HG03575 (cell line): ENCODE measurements around the gene FAM76A.
"Not testable (repeated sequence)": the region's sequence is repeated elsewhere in the genome, so short reads cannot be mapped to it uniquely, and the experiment has no call there.

Source experiments
- ATAC-seq: cut with Tn5 transposase; IDR thresholded peaks from one replicate; pipeline ENCODE4 v1.9.1; 2021; ENCODE audit not compliant: unreplicated experiment, insufficient number of reproducible peaks, low FRiP score; ENCODE audit errors: extremely low read depth

FAM76A gene

GRCh38 chr1:27725374-27726172, at the start of gene FAM76A:
FAM76A (plus strand) TSS chr1:27725961; CDS start chr1:27726081, 120 bp downstream.
- ATAC-seq: peak; percentile 67

GRCh38 chr1:27676410-27676809, 49.4 kb upstream of the FAM76A start:
- ATAC-seq: no peak

- no peak for ATAC-seq
Measured at GRCh38 chr1:27678747-27679146, 47.0 kb upstream of the FAM76A start.

GRCh38 chr1:27680225-27680791, 45.5 kb upstream of the FAM76A start:
- ATAC-seq: not testable (repeated sequence)

GRCh38 chr1:27681580-27681979, 44.2 kb upstream of the FAM76A start:
- ATAC-seq: not testable (repeated sequence)

GRCh38 chr1:27682351-27682944, 43.3 kb upstream of the FAM76A start:
- ATAC-seq: no peak

GRCh38 chr1:27684176-27684575, 41.6 kb upstream of the FAM76A start:
- no peak for ATAC-seq

GRCh38 chr1:27686223-27686990, 39.4 kb upstream of the FAM76A start:
- no peak for ATAC-seq

GRCh38 chr1:27687906-27688305, 37.9 kb upstream of the FAM76A start:
- no peak for ATAC-seq

GRCh38 chr1:27689423-27690173, 36.2 kb upstream of the FAM76A start:
- ATAC-seq: no peak

GRCh38 chr1:27690183-27690582, 35.6 kb upstream of the FAM76A start:
- ATAC-seq: no peak

- not testable (repeated sequence) for ATAC-seq
Measured at GRCh38 chr1:27696835-27697234, 28.9 kb upstream of the FAM76A start.

GRCh38 chr1:27704958-27705357, 20.8 kb upstream of the FAM76A start:
- ATAC-seq: no peak

- ATAC-seq: no peak
Measured at GRCh38 chr1:27705545-27705944, 20.2 kb upstream of the FAM76A start.

GRCh38 chr1:27710574-27710973, 15.2 kb upstream of the FAM76A start:
- ATAC-seq: no peak

- no peak for ATAC-seq
Measured at GRCh38 chr1:27713139-27713725, 12.5 kb upstream of the FAM76A start.

- no peak for ATAC-seq
Measured at GRCh38 chr1:27713869-27714513, 11.8 kb upstream of the FAM76A start.

- ATAC-seq: no peak
Measured at GRCh38 chr1:27716262-27716895, 9.4 kb upstream of the FAM76A start.
